ENCODE data around the gene DDX1.

Gene DDX1

DNA sequence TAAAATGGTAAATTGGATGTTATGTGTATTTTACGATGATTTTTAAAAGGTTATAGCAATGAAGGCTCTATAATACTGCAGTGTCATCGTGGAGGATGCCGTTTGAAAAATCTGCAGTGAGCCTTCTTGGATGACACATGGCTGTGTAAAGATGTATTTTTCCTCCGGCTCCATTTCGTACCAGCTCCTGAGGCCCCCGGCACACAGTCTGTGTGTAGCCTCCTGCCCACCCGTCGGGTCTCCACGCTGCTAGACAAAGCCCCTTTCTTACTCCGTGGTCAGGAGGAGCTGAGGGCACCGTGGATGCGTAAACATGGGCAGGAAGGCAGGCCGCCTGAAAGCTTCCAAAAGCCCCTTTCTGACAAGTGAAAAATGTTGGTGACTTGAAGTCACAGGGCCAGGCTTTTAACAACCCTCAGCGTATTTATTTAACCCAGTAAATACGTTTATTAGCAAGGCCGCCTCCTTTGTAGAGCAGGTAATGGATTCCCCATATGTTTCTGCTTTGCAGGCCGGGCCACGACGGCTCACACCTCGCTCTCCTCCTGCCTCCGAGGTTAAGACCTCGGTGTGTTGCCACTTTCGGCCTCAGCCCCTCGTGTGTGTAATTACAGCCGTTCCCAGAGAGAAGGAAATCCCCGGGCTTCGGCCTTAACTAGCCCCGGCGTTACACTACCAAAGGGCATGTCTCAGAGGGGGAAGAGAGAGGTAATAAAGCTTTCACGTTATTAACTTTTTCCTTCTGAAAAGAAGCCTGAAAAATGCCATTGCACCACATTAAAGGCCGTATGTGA is 72.8 kb downstream of the DDX1 start:
- no peak for DNase-seq (ENCODE audit: low spot score)

DNA sequence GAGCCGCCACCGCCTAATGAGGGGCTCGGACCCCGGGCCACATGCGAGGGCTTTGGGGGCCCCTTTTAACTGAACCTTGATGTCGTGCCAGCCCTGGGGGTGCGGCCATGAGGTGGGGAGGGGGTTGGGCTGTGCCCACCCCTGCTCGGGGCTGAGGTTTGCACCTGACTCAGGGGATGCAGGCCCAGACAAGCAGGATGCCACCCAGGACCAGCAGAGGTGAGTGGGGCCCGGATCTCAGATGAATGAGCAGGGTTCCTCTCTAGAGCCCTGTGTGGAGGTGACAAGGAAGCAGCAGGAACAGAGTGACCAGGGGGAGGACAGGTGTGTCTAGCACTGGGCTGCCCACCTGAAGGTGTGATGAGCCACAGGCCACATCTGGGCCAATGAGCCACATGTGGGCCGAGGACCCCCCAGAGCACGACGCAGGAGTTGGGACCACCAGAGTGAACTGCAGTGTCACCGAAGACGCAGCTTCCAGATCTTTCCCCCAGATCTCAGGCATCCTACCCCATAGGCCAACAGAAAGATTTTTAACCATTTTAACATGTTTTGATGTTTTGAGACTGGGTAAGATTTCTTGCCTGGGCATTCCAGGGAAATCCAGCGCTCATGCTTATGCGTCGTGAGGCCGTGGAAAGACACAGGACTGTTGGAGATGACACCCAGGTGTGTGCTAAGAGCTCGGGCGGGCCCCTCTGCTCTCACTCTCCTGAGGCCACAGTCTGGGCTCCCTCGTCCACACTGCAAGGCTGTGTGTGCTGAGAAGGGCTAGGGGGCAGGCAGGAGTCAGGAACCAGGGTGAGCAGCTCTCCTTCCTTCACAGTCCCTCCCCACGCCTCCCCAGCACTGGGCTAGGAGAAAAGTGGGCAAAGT is 73.6 kb downstream of the DDX1 start:
- no peak for DNase-seq (ENCODE audit: low spot score)

DNA sequence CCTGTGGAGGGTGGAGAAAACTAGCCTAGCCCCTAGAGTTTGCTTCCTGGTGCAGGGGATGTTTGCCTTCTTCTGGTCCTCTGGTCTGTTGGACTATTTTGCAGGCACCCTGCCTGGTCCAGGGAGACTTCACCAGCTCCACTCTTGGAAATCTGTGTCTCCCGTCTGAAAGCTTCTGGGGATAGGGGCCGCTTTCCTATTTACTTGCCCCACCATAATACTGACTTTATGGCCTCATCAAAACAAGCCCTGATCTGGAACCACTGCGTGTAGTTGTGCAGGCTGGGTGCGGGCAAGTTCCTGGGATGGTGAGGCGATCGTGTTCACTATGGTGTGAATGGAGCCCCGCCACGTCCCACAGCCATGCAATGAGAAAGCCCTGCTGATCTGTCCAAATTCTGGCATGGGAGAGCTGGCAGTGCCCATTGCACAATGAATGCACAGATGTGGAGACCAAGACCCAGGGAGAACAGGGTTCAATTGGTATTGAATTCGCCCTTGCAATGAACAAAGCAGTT is 74.3 kb downstream of the DDX1 start:
- DNase-seq (ENCODE audit: low spot score), result no peak

DNA sequence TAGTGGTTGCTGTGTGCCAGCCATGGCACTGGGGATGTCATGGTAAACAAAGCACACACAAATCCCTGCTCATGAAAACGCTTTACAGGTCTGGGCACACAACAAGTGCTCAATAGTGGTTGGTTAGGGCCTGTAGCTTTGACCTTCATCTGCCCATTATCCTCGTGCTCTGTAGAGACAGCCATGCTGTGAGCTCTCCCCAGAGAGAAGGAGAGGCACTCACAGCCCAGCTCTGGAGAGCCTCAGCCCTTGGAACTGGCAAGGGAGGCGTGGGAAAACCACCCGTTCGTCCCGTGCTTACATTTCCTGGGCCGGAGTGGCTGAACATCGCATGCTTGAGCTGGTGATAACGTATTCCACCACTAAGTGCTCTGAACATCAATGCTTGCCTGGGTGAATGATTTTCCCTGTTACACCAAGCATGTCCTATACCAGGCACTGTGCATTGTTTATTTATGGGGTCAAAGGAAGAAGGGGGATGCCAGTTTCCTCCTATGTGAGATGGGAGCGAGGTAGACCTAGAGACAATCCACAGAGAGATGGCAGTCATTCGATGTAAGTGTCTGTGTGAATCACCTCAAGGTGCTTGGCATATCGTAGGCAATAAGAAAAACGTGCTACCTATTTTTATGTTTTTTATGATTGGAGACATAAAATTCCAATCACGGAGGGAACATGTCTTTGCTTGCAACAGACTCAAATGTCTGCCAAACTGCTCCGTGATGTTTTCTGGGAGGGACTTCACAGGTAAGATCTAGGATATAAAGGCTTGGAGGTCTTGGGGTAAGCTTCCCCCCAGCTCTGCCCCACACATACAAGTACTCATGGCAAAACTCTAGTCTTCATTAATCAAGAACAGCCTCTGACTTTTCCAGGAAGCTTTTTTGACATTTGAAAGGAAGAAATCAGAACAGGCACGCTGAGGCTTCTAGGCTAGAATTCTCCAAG is 75.5 kb downstream of the DDX1 start:
- DNase-seq (ENCODE audit: low spot score), result no peak

DNA sequence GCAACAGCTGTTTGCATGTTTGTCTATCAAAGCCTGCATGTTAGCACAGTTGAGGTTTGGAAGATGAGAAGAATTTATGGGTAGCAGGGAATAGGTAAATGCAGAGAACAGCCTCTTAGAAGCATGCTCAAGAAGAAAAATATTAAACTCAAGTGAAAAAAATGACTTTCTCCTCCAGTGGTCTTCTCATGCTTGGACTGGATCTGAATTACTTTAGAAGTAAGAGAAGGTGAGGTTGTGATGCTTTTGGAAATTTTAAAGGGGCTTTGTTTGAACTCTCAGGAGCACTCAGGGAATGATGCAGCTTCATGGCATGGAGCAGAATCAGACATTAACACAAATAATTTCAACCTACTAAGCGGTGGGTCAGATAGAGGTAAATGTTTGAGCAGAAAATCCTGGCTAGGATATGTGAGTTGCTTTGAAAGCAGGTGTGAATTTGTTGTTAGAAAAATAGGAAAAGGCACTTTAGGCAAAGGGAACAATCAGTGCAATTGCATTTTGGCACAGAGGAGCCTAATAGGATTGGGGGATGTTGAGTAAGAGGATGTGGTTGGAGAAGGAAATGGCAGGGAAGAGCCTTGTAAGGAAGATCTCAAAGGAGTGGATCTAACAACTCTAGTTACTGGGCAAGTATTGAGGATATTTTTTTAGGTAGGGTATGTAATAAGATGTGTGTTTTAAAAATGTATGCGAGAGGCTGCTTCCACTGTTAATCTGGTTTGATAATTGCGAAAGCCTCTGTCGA is 76.3 kb downstream of the DDX1 start:
- DNase-seq (ENCODE audit: low spot score), result no peak

DNA sequence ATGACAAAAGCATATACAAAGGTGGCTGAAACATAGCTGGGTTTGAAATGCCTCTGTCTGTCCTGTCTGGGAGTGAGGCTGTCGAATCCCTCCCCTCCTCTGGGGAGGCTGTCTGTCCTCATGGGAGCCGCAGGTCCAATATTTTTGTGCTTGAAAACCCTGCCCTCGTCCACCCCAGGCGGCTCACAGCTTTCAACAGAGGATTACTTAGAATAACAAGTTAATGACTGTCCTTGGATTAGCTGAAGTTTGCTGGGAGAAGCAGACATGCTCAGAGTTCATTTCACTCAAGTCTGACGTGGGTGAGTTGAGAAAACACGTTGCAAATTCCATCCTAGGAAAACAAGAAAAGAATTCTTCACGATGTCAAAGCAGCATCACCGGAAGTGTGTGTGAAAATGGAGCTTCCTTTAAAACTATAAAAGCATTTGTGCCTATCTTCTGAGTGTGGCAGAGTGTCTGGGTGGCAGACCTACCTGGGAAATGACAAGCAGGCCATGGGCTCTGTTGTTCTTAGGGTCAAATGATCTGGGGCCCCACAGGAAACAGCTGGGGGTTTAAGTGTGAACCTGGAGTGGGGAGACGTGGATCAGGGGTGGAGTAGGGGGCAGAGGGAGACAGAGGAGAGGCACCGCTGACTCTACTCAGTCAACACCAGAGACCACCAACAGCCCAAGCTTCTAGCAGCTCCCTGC is 77.1 kb downstream of the DDX1 start:
- DNase-seq (ENCODE audit: low spot score), result no peak

DNA sequence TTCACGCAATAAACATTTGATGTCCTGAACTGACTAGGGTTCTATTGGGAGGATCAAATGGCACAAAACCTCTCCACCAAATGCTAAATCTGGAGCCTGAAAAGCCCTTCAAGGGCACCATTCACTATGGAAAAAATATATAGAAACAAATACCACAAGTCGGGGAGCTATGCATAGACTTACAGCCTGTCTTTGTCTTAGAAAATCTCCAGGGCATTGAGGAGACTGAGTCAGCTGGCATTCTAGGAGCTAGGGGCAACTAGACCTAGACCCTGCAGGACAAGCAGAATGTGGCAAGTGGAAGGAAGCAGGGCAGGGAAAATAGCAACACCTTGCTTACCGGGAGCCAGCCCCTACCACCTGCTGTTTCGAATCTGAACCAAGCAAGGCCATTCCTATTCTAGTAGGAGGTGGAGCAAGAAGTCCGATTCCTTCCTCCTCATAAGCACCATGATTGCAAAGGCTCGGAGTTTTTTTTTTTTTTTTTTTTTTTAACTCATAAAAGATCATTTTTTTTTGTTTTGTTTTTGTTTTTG is 77.8 kb downstream of the DDX1 start:
- DNase-seq (ENCODE audit: low spot score), result no peak

DNA sequence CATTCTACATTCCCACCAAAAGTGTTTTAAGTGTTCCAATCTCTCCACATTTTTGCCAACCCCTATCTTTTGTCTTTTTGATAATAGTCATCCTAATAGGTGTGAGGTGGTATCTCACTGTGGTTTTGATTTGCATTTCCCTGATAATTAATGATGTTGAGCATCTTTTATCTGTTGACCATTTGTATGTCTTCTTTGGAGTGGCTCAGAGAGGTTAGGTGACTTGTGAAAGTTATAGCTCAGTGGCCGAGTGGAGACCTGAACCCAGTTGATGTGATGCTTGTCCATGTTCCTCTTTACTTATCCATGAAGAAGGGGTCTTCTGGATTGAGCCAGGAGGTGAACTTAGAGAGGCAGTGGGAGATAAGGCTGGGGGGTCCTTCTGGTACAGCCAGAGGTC is 78.8 kb downstream of the DDX1 start:
- DNase-seq (ENCODE audit: low spot score), result no peak

DNA sequence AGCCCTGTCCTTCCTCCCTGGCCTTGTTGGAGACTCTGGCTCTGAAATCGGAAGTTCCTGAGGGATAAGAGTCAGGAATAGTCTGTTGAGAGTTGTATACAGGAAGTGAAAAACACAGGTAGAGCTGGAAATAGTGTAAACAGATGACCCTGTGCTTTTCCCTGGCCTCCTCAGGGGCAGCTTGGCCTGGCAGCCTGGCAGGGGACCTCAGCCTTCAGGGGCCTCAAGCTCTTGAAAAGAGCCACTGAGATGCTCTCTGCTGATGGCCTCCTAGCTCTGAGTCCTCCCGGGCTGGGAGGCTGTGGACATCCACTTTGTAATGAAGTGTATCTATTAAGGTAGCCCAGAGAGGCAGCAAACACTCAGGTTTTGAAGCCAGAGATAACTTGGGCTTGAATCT is 79.3 kb downstream of the DDX1 start:
- no peak for DNase-seq (ENCODE audit: low spot score)

DNA sequence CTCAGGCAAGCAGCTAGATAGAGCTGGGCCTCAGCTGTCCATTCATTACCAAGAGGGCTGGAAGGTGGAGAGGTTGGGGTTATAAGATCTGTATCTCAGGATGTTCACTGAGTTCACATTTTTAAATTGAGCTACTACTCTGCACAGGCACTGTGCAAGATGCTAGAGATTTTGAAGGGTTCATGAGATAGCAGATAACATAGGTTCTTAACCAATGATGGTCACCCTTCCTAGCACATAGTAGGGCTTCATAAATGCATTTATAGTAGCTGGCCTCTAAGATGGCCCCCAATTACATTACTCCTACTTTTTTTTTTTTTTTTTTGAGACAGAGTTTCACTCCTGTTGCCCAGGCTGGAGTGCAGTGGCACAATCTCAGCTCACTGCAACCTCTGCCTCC is 79.7 kb downstream of the DDX1 start:
- DNase-seq (ENCODE audit: low spot score), result no peak

DNA sequence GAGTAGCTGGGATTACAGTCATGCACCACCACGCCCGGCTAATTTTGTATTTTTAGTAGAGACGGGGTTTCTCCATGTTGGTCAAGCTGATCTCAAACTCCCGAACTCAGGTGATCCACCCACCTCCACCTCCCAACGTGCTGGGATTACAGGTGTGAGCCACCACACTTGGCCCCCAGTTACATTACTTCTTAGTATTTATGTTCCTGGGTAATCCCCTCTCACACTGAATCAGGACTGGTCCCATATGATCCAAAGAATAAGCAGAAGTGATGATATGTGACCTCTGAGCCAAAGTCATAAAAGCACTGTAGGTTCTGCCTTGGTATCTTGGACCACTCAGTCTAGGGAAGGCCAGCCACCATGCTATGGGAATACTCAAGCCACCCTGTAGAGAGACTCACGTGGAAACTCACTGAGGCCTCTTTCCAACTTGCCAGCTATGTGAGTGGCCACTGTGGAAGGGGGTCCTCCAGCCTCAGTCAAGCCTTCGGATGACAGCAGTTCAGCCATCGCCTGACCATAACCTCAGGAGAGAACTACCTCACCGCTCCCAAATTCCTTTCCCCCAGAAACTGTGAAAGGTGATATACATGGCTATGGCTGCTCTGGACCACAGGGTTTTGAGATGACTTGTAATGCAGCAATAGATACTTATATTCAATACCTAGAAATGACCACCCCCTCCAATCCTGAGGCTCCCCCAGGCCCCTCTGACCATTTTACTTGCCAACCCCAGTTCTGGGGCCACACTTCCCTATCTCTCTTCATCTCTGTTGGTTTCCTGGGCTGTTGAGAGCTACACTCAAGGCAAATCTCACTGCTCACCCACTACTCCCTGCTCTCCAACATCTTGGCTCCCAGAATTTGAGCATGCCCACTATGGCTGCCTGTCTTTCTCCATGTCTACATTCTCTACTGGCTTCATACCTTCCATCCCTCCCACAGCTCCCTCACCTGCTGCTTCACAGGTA is 80.5 kb downstream of the DDX1 start:
- DNase-seq (ENCODE audit: low spot score), result no peak

DNA sequence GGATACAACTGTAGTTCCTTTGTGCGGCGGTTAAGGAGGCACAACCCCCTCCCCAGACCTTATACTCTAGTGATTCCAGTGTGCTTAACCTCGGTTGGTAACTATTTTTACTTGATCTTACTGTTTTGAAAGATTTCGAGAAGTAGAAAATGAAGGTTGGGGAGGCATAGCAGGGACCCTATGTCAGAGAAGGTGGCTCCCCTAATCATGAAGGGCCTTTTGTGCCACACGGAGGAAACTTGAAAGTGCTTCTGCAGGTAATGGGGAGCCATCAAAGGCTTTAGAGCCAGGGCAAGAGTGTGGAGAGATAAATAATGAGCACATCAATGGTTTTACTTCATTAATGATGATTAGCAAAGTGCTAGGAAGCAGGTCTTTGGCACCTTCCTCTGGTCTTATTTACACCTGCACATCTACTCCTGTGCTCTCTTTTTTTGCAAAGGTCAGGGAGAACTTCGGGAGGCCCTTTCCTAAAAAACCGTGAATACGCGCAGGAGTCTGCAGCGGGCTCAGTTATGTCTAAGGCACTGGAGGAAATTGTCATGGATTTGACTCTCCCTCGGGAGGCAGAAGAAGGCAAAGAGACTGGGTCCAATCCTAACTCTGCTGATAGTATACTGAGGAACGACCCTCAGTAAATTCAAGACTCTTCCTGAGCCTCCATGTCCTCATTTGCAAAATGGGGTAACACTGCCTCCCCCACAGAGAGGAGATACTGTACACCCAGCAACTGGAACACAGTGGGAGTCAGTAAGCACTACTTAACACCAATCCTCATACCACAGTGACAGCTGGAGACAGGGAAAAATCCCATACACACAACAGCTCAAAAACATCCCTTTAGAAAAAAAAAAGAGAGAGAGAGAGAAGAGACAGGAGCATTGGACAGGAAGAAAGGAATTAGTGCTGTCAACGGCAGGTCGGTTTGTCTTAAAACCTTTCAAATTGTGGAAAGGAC is 81.6 kb downstream of the DDX1 start:
- no peak for DNase-seq (ENCODE audit: low spot score)

DNA sequence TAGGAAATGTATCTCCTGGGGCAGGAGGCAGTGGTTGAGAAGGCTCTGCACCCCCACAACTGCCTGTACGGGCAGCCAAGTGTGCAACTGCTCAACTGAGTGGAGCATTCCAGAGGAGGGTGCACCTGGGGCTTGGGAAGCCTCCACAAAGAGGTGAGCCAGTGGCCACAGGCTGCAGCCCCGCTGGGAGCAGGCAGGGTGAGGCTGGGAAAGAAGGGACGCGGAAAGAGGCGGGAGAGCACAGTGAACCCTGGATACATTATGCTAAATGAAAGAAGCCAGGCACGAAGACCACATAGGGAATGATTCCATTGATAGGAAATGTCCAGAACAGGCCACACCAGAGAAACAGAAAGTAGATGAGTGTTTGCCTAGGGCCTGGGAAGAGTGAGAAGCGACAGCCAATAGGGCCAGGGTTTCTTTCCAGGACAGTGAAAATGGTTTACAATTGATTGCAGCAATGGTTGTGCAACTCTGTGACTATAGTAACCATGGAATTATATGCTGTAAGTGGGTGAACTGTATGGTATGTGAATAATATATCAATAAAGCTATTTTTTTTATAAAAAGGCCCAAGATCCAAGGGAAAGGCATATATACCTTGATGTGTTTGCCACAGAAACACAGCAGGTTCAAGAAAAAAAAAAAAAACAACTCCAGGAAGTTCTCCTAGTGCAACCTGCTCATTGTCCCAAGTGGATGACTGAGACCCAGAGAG is 82.4 kb downstream of the DDX1 start:
- no peak for DNase-seq (ENCODE audit: low spot score)

DNA sequence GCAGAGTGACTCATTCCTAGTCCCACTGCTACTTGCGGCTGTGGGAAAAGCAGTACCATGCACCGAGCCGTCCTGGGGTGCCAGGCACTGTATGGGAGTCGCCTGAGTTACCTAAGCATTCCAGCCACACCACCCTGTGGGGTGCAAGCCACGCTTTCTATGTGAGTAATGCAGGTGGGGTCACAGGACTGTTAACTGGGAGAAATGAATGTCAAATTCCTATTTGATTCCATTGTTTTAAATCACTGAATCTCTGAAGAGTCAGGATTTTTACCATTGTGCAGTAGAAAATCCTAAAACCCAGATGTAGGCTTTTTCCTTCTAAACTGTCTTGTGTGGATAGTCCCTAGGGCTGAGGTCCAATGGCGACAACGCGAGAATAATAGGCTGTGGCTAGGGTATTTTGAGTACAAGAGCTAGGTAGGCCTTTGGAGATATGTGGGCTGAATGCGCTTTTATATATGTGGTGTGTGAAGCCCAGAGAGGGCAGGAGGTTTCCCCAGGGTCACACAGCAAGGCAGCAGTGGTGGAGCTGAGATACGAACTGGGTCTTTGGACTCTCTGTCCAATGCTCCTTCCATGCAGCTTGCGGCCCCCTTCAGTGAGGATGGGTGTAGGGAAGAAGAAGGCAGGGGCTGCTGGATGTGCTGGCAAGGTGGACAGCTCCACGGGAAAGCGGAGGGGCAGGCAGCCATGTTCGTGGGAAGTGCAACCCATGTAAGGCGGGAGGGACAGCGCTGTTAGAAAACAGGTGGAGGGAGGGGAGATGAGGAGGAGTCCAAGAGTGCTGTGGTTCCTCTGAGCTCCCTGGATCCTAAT is 83.2 kb downstream of the DDX1 start:
- no peak for DNase-seq (ENCODE audit: low spot score)

DNA sequence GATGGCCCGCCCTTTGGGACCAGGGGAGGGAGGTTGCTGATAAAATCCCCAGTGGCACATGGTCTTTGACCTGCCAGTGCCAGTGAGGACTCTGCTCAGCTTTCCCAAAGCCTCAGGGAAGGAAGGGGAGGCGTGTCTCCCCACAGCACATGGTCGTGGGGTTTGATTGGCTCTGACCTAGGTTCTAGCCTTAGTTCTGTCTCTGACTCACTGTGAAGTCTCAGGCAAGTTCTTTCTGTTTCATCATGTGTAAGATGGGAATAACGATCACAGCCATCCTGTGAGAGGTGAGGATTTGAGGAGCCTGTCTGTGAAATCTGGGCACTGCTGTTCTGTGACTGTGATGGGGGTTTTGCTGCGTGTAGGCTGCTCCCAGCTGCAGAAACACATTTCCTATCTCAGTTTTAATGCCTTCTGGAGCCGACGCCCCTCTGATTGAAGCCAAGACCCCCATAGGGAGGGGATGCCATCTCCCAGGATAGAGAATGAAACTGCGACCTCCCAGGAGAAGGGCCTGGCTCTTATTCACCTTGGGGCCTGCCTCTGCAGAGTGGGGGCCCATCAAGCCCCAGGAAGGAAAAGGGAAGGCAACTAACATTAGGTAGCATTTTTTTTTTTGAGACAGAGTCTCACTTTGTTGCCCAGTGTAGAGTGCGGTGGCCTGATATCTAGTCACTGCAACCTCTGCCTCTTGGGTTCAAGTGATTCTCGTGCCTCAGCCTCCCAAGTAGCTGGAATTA is 84.0 kb downstream of the DDX1 start:
- no peak for DNase-seq (ENCODE audit: low spot score)
